GM18526 (cell line): ENCODE data around the gene CUTC.

ENCODE experiments used
- POLR2A ChIP-seq: IDR thresholded peaks from 3 replicates; pipeline ENCODE4 v1.6.1; 2011; ENCODE audit not compliant: insufficient read length; ENCODE audit errors: extremely low read depth

Gene CUTC

GRCh38 chr10:99731306-99732032 is 565 bp upstream of the CUTC start:
- TF ChIP-seq POLR2A, result no peak

- no peak for TF ChIP-seq POLR2A
Measured at GRCh38 chr10:99733366-99733765, 1.3 kb downstream of the CUTC start.

- TF ChIP-seq POLR2A, result no peak
Measured at GRCh38 chr10:99740260-99740659, 8.2 kb downstream of the CUTC start.

GRCh38 chr10:99740933-99741559 is 9.0 kb downstream of the CUTC start:
- no peak for TF ChIP-seq POLR2A

GRCh38 chr10:99742254-99742653 is 10.2 kb downstream of the CUTC start:
- no peak for TF ChIP-seq POLR2A

GRCh38 chr10:99742701-99743100 is 10.7 kb downstream of the CUTC start:
- no peak for TF ChIP-seq POLR2A

- TF ChIP-seq POLR2A, result no peak
Measured at GRCh38 chr10:99743841-99744240, 11.8 kb downstream of the CUTC start.

- TF ChIP-seq POLR2A, result no peak
Measured at GRCh38 chr10:99748823-99749451, 16.9 kb downstream of the CUTC start.

GRCh38 chr10:99750641-99751040 is 18.6 kb downstream of the CUTC start:
- TF ChIP-seq POLR2A, result no peak

GRCh38 chr10:99754670-99755069 is 22.6 kb downstream of the CUTC start:
- TF ChIP-seq POLR2A, result no peak

GRCh38 chr10:99756159-99756558 is 24.1 kb downstream of the CUTC start:
- no peak for TF ChIP-seq POLR2A

- no peak for TF ChIP-seq POLR2A
Measured at GRCh38 chr10:99758211-99758891, 26.3 kb downstream of the CUTC start.

- no peak for TF ChIP-seq POLR2A
Measured at GRCh38 chr10:99760321-99760720, 28.3 kb downstream of the CUTC start.

- no peak for TF ChIP-seq POLR2A
Measured at GRCh38 chr10:99761365-99761764, 29.3 kb downstream of the CUTC start.

GRCh38 chr10:99765672-99766301 is 33.8 kb downstream of the CUTC start:
- no peak for TF ChIP-seq POLR2A
